Neuron (in vitro differentiated cells): ENCODE measurements around the gene PNMA6E.
"Not testable (repeated sequence)": the region's sequence is repeated elsewhere in the genome, so short reads cannot be mapped to it uniquely, and the experiment has no call there.

Experiments
- H2AFZ ChIP-seq: one replicate; pipeline ENCODE4 v1.6.1; 2013; ENCODE audit warnings: low read depth, mild to moderate bottlenecking, inconsistent platforms, low read length, moderate library complexity
- H3K27me3 ChIP-seq: one replicate; pipeline ENCODE4 v1.6.1; 2013; ENCODE audit warnings: low read length; ENCODE audit not compliant: insufficient read depth
- H3K36me3 ChIP-seq: one replicate; pipeline ENCODE4 v1.6.1; 2013; ENCODE audit warnings: low read length; ENCODE audit not compliant: insufficient read depth
- H3K4me1 ChIP-seq: one replicate; pipeline ENCODE4 v1.6.1; 2013; ENCODE audit warnings: low read length; ENCODE audit not compliant: insufficient read depth
- H3K4me3 ChIP-seq: 2 replicates; pipeline ENCODE4 v1.5.1; 2013; ENCODE audit warnings: mild to moderate bottlenecking, low read length, moderate library complexity
- H3K9me3 ChIP-seq: one replicate; pipeline ENCODE4 v1.6.1; 2013; ENCODE audit warnings: low read length

Gene PNMA6E

DNA sequence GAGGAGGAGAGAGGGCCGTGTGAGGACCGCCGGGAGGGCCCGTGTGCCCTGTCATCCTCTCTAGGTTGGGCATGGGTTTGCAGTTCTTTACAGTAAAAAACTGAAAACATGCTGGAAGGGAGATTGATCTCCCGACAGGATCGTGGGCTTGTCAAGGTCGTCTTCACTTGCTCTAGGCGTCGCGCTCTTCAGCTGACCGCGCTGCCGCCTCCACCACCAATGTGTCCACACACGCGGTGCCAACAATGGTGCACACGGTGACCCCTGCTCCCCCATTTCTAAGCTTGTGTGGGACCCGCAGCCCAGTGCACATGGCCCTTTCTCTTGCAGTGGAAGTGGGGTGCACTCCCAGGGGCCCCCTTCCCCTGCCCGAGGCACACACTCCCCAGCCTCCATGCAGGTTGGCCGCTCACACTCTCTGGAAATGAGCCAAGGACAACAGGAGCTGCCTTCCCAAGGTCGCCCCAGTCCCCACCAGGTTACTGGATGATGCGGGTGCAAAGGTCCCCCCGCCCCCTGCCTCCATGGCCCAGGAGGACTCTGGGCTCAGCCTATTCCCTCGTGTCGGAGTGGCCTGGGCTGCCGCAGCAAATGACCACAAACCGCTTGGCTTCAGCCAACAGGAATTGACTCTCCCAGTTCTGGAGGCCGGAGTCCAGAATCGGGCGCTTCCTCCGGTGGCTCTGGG lies 8.4 kb upstream of the PNMA6E start:
- no peak overlapping the region for H3K4me3 ChIP-seq
- H3K4me1 ChIP-seq = no peaks in the 10 kb centered on the region
- no peaks in the 10 kb centered on the region for H3K36me3 ChIP-seq
- no peak overlapping the region for H2AFZ ChIP-seq
- H3K9me3 ChIP-seq = no peaks in the 10 kb centered on the region
- peaks cover 45% of the 10 kb centered on the region for H3K27me3 ChIP-seq

- H3K4me1 ChIP-seq = no peaks in the 10 kb centered on the region
- no peaks in the 10 kb centered on the region for H3K36me3 ChIP-seq
- H2AFZ ChIP-seq = no peak overlapping the region
- H3K9me3 ChIP-seq = no peaks in the 10 kb centered on the region
- peaks cover 45% of the 10 kb centered on the region for H3K27me3 ChIP-seq
- no peak overlapping the region for H3K4me3 ChIP-seq
Observed at GRCh38 chrX:153408871-153409351, 7.8 kb upstream of the PNMA6E start.

GRCh38 chrX:153408221-153408721 lies 7.1 kb upstream of the PNMA6E start:
- Histone ChIP-seq H3K27me3 (peaks cover 47% of the 10 kb centered on the region), H2AFZ (no peak overlapping the region), H3K4me3 (no peak overlapping the region), H3K9me3 (no peaks in the 10 kb centered on the region), H3K36me3 (no peaks in the 10 kb centered on the region), H3K4me1 (no peaks in the 10 kb centered on the region)

GRCh38 chrX:153407736-153408135 lies 6.6 kb upstream of the PNMA6E start:
- peaks cover 43% of the 10 kb centered on the region for H3K27me3 ChIP-seq
- H2AFZ ChIP-seq = no peak overlapping the region
- H3K4me1 ChIP-seq = no peaks in the 10 kb centered on the region
- H3K4me3 ChIP-seq = no peak overlapping the region
- no peaks in the 10 kb centered on the region for H3K36me3 ChIP-seq
- H3K9me3 ChIP-seq = no peaks in the 10 kb centered on the region

- Histone ChIP-seq H2AFZ (no peak overlapping the region), H3K27me3 (peaks cover 37% of the 10 kb centered on the region), H3K9me3 (no peaks in the 10 kb centered on the region), H3K4me3 (no peak overlapping the region), H3K4me1 (no peaks in the 10 kb centered on the region), H3K36me3 (no peaks in the 10 kb centered on the region)
Observed at GRCh38 chrX:153406903-153407302, 5.8 kb upstream of the PNMA6E start.

GRCh38 chrX:153406011-153406410 lies 4.9 kb upstream of the PNMA6E start:
- Histone ChIP-seq H3K27me3 (peaks cover 35% of the 10 kb centered on the region), H3K4me3 (no peak overlapping the region), H3K4me1 (no peaks in the 10 kb centered on the region), H3K36me3 (no peaks in the 10 kb centered on the region), H3K9me3 (peaks cover 3% of the 10 kb centered on the region), H2AFZ (no peak overlapping the region)

DNA sequence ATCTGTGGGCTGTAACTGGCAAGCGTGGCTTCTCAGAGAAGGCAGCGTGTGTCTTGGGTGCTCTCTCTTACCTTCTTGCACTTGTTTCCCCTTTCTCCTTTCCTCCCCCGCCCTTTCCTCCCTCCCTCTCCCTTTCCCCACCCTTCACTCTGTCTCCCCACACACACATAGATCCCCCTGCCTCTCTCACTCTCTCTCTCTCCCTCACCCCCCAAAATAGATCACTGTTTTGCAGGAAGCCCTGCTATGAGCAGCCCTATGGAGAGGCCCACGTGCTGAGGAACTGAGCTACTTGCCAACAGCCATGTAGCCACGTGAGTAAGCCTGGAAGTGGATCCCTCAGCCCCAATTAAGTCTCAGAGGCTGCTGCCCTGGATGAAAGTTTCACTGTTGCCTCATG lies 4.3 kb upstream of the PNMA6E start:
- no peak overlapping the region for H2AFZ ChIP-seq
- no peak overlapping the region for H3K4me3 ChIP-seq

DNA sequence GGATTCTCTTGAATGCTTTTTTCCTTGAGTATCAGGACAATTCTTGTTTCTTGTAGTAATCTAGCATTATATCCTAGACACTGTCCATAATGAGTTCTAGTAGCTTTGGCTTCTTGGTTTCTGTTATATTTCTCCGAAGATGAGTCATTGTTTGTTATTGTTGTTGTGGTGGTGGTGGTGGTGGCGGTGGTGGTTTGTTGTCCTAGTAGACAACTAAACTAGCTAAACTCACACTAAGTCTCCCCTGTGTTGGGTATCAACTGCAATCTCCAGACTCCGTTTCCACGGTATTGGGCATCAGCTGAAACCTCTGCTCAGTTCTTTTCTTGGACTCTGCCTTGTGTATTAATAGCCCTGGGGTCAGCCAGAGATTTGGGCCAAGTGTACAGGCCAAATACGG lies 3.2 kb upstream of the PNMA6E start:
- H3K27me3 ChIP-seq = peaks cover 32% of the 10 kb centered on the region
- not testable (repeated sequence) for H3K9me3 ChIP-seq, H3K4me1 ChIP-seq, H3K4me3 ChIP-seq, H3K36me3 ChIP-seq, H2AFZ ChIP-seq

More for the DNA sequence above, 4.3 kb upstream of the PNMA6E start:
- Histone ChIP-seq H3K4me1 (no peaks in the 10 kb centered on the region), H3K9me3 (peaks cover 3% of the 10 kb centered on the region), H3K27me3 (peaks cover 32% of the 10 kb centered on the region), H3K36me3 (no peaks in the 10 kb centered on the region)

DNA sequence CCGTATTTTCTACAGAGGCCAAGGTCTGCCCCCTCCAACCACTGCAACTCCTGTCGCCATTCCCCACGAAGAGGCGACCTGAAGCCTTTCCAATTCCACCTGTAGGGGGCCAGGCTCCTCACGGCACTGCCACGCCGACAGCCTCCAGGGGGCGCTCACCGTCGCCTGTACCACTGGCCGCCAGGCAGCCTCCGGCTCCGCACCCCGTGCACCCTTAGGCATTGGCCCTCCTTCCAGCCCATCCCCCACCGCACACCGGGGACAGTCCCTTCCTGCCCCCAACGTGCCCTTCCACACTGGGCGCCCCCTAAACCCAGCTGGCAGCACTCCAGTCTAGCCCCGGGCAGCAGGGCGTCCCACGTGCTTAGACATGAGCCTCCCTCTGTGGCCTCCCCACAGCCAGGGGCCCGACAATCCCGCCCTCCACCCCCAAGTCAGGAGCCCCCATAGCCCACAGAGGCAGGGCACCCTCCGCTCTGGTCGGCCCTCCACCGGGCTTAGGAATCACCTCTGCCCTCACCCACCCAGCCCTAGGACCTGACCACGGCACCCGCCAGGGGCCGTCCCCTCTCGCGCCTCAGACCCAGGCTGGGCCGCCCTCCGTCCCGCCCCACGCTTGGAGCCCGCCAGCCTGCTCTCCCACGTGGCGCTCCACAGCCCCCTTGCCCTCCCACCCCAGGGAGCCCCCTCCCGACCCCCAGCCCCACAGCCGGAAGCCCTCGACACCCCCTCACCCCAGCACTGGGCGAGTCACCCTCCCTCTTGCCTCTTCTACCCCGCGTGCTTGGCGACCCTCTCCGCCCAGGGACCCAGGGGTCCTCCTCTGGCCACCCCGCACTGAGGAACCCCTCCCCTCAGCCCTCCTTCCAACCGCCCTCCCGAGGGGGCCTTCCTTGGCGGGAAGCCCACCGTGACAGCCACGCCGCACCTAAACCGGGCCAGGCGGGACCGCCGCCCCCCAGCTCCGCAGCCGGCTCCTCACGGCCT lies 711 bp downstream of the PNMA6E start:
- no peaks in the 10 kb centered on the region for H3K4me1 ChIP-seq
- peaks cover 3% of the 10 kb centered on the region for H3K9me3 ChIP-seq
- peaks cover 18% of the 10 kb centered on the region for H3K27me3 ChIP-seq
- no peaks in the 10 kb centered on the region for H3K36me3 ChIP-seq
- H3K4me3 ChIP-seq = no peak overlapping the region
- no peak overlapping the region for H2AFZ ChIP-seq

DNA sequence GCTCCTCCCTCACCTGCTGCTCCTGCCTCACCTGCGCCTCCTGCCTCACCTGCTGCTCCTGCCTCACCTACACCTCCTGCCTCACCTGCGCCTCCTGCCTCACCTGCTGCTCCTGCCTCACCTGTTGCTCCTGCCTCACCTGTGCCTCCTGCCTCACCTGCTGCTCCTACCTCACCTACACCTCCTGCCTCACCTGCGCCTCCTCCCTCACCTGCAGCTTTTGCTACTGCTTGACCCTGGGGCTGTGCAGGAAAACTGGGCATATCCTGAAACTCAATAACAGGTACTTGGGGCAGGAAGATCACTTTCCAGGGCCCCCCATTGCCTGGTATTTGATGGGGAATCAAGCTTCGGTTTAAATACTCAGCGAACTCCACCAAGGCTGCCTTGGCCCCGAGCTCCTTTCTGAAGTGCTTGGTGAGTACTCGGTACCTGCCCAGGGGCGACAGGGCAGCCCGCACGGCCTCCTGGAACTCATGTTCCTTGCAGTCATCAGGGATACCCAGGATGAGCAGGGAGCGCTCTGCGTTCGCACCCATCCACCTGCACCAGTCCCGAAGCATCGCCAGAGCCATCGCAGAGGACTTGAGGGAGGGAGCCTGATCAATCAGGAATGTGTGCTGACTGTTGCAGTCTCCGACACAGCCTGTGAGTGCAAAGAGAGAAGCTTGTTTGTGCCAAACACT lies 2.7 kb downstream of the PNMA6E start:
- Histone ChIP-seq H3K4me1 (no peaks in the 10 kb centered on the region), H3K9me3 (peaks cover 3% of the 10 kb centered on the region), H3K27me3 (peaks cover 15% of the 10 kb centered on the region), H3K4me3 (no peak overlapping the region), H3K36me3 (no peaks in the 10 kb centered on the region), H2AFZ (no peak overlapping the region)

DNA sequence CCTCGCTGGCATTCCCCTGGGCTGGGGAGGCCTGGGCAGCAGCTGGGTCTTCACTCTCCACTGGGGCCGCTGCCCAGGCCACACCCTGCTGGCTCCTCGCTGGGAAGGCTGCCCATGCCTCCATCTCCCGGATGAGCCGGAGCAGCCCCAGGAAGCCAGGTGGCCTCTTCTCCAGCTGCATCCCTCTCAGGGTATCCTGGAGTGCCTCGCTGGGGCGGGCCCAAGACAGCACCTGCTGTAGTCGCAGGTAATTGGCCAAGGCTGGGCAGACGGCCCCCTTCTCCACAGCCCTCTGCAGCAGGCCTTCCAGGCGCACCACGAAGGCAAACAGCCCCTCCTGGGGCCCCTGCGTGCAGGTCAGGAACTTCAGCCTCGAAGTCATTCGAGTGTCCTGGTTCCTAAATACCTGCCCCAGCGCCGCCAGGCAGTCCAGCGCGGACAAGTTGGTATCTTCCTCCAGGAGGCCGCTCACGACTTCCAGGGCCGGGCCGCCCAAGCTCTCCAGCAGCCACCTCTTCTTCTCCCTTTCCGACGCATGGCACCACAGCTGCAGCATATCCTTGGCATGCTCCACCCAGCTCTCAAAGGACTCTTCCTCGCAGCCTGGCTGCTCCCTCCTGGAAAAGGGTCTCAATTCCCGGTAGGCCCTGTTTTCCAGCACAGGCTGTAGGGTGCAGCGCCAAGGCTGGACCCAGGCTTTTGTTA lies 3.7 kb downstream of the PNMA6E start:
- H3K9me3 ChIP-seq = peaks cover 3% of the 10 kb centered on the region
- no peaks in the 10 kb centered on the region for H3K36me3 ChIP-seq
- H2AFZ ChIP-seq = no peak overlapping the region
- peaks cover 9% of the 10 kb centered on the region for H3K27me3 ChIP-seq
- no peak overlapping the region for H3K4me3 ChIP-seq
- H3K4me1 ChIP-seq = no peaks in the 10 kb centered on the region

- H2AFZ ChIP-seq = no peak overlapping the region
- peaks cover 9% of the 10 kb centered on the region for H3K27me3 ChIP-seq
- peaks cover 3% of the 10 kb centered on the region for H3K9me3 ChIP-seq
- no peaks in the 10 kb centered on the region for H3K4me1 ChIP-seq
- H3K36me3 ChIP-seq = no peaks in the 10 kb centered on the region
- no peak overlapping the region for H3K4me3 ChIP-seq
Observed at GRCh38 chrX:153396320-153397195, 4.6 kb downstream of the PNMA6E start.
